HepG2 (cell line): ENCODE results near the gene MRPL27. TPM values are rescaled to one million over a fixed set of nuclear protein-coding genes. Genes with fewer than 3 reads are reported as not detected.

Source experiments
- BHLHE40 ChIP-seq: IDR thresholded peaks from 2 replicates; pipeline ENCODE4 v1.6.1; 2011; ENCODE audit warnings: low read length, improper control_type of control experiment
- CREB3 ChIP-seq: sonication (generic); formaldehyde crosslinking; IDR thresholded peaks from 2 replicates; pipeline ENCODE4 v1.5.0; 2020; ENCODE audit warnings: missing genetic modification reagents
- ELF3 ChIP-seq: IDR thresholded peaks from 2 replicates; pipeline ENCODE4 v1.6.1; 2016; ENCODE audit warnings: missing genetic modification reagents, missing compliant biosample characterization
- KAT7 ChIP-seq: IDR thresholded peaks from 2 replicates; pipeline ENCODE4 v1.6.1; 2018; ENCODE audit warnings: borderline replicate concordance, missing compliant biosample characterization
- MATR3 ChIP-seq: sonication (generic); formaldehyde crosslinking; IDR thresholded peaks from 2 replicates; pipeline ENCODE4 v1.4.0; 2020; ENCODE audit warnings: missing genetic modification reagents
- MED13 ChIP-seq: sonication (generic); formaldehyde crosslinking; IDR thresholded peaks from 2 replicates; pipeline ENCODE4 v1.5.0; 2020; ENCODE audit warnings: missing genetic modification reagents
- MIER2 ChIP-seq: IDR thresholded peaks from 2 replicates; pipeline ENCODE4 v1.6.1; 2016; ENCODE audit warnings: missing biosample characterization, missing genetic modification reagents
- NFE2L2 ChIP-seq: fragments of 150-350 bp; IDR thresholded peaks from 2 replicates; pipeline ENCODE4 v1.6.1; 2014; ENCODE audit warnings: low read length
- NR3C1 ChIP-seq: sonication (generic); formaldehyde crosslinking; IDR thresholded peaks from 2 replicates; pipeline ENCODE4 v1.4.0; 2020; ENCODE audit warnings: missing genetic modification reagents
- PAF1 ChIP-seq: IDR thresholded peaks from 2 replicates; pipeline ENCODE4 v1.6.1; 2016; ENCODE audit warnings: missing genetic modification reagents, missing compliant biosample characterization
- PAXIP1 ChIP-seq: sonication (generic); formaldehyde crosslinking; conservative IDR thresholded peaks from 2 replicates; pipeline ENCODE4 v1.4.0; 2020; ENCODE audit warnings: mild to moderate bottlenecking, missing genetic modification reagents, moderate library complexity
- RAD21 ChIP-seq: fragments of 450-650 bp; formaldehyde crosslinking; IDR thresholded peaks from 2 replicates; pipeline ENCODE4 v1.5.0; 2020; ENCODE audit warnings: mild to moderate bottlenecking
- SNRNP70 ChIP-seq: fragments of 200-400 bp; formaldehyde crosslinking; IDR thresholded peaks from 2 replicates; pipeline ENCODE4 v1.6.1; 2017; ENCODE audit warnings: mild to moderate bottlenecking, low read depth, low read length, moderate library complexity
- TEAD2 ChIP-seq: sonication (generic); formaldehyde crosslinking; IDR thresholded peaks from 2 replicates; pipeline ENCODE4 v1.9.0; 2021; ENCODE audit warnings: missing genetic modification reagents
- ZBTB25 ChIP-seq: IDR thresholded peaks from 2 replicates; pipeline ENCODE4 v1.6.1; 2018; ENCODE audit warnings: missing genetic modification reagents
- ZBTB34 ChIP-seq: sonication (generic); formaldehyde crosslinking; IDR thresholded peaks from 2 replicates; pipeline ENCODE4 v1.8.0; 2022; ENCODE audit warnings: mild to moderate bottlenecking, missing genetic modification reagents
- ZFY ChIP-seq: sonication (generic); formaldehyde crosslinking; IDR thresholded peaks from 2 replicates; pipeline ENCODE4 v1.4.0; 2020; ENCODE audit warnings: missing genetic modification reagents
- ZMYM4 ChIP-seq: sonication (generic); formaldehyde crosslinking; IDR thresholded peaks from 2 replicates; pipeline ENCODE4 v1.8.1; 2023; ENCODE audit warnings: mild to moderate bottlenecking, missing genetic modification reagents
- ZNF121 ChIP-seq: sonication (generic); formaldehyde crosslinking; IDR thresholded peaks from 2 replicates; pipeline ENCODE4 v1.5.0; 2020; ENCODE audit warnings: mild to moderate bottlenecking, missing genetic modification reagents
- ZNF501 ChIP-seq: sonication (generic); formaldehyde crosslinking; IDR thresholded peaks from 2 replicates; pipeline ENCODE4 v1.5.1; 2020; ENCODE audit warnings: mild to moderate bottlenecking, moderate library complexity, missing genetic modification reagents
- ZNF691 ChIP-seq: sonication (generic); formaldehyde crosslinking; IDR thresholded peaks from 2 replicates; pipeline ENCODE4 v1.4.0; 2020; ENCODE audit warnings: missing genetic modification reagents, low read depth, mild to moderate bottlenecking, borderline replicate concordance
- ZNF776 ChIP-seq: sonication (generic); formaldehyde crosslinking; IDR thresholded peaks from 2 replicates; pipeline ENCODE4 v1.4.0; 2020; ENCODE audit warnings: mild to moderate bottlenecking, missing genetic modification reagents
- polyA plus RNA-seq, 8 experiments: library from polyadenylated mRNA; depleted of rRNA in 3 of 8; stranded (reverse) in 7 of 8; unstranded in 1 of 8; fragments of >200 nt; fragmentation: Illumina TruSeq in 4 of 8; extraction: Trizol in 4 of 8; gene quantifications; 2 replicates each; pipeline versions ENCODE4 v1.2.1 to v1.2.3, GENCODE V29; 2011 to 2016; ENCODE audit warnings: low read depth in 4 of 8, missing spikeins in 1 of 8, mixed read lengths in 1 of 8; ENCODE audit not compliant: insufficient read depth in 1 of 8
- total RNA-seq, 5 experiments: library from RNA; depleted of rRNA; stranded (reverse); fragments of >200 nt; fragmentation: Illumina TruSeq; extraction: Trizol; gene quantifications; 2 replicates each; pipeline ENCODE4 v1.2.3, GENCODE V29; 2016; ENCODE audit warnings: low read depth in 1 of 5

Gene MRPL27
- total and polyA plus RNA-seq, 2 of the 13 experiments (the other 11 are each of a cell fraction or from before 2014, with no cell fraction given) = 137 to 217 TPM

GRCh38 chr17:50361561-50362480, 11.2 kb downstream of the MRPL27 start (continued):
- no peak for TF ChIP-seq PAXIP1 (CRISPR knock-in tag)
- TF ChIP-seq ZNF121 (CRISPR knock-in tag) = no peak
- TF ChIP-seq KAT7 (CRISPR knock-in tag) = no peak
- no peak for TF ChIP-seq ZNF691
- no peak for TF ChIP-seq ELF3 (CRISPR knock-in tag)
- TF ChIP-seq TEAD2 (CRISPR knock-in tag) = no peak
- TF ChIP-seq NR3C1 (CRISPR knock-in tag) = no peak
- TF ChIP-seq ZNF501 = peak; percentile 54
- 0 out of 2 replicates have a peak, but pooled peaks have one; percentile 57 for TF ChIP-seq ZBTB25 (CRISPR knock-in tag)
- TF ChIP-seq CREB3 = no peak
- TF ChIP-seq SNRNP70 = no peak
- TF ChIP-seq NFE2L2 = no peak
- TF ChIP-seq MATR3 (CRISPR knock-in tag) = no peak
- no peak for TF ChIP-seq MED13 (CRISPR knock-in tag)
- no peak for TF ChIP-seq ZNF776
- no peak for TF ChIP-seq PAF1 (CRISPR knock-in tag)
- no peak for TF ChIP-seq MIER2 (CRISPR knock-in tag)
- TF ChIP-seq ZFY (CRISPR knock-in tag) = no peak
- peak; percentile 36; the same call in 1 of the 2 replicates for TF ChIP-seq BHLHE40
- no peak for TF ChIP-seq ZBTB34
- peak; percentile 76 for TF ChIP-seq RAD21 (CRISPR knock-in tag)
- peak; percentile 25; the same call in 1 of the 2 replicates for TF ChIP-seq ZMYM4 (CRISPR knock-in tag)
